HG02970 (cell line): ENCODE measurements around the gene SIL1.
"Not testable (repeated sequence)": the region's sequence is repeated elsewhere in the genome, so short reads cannot be mapped to it uniquely, and the experiment has no call there.

Source experiments
- ATAC-seq: cut with Tn5 transposase; IDR thresholded peaks from one replicate; pipeline ENCODE4 v1.9.1; 2021; ENCODE audit warnings: mild to moderate bottlenecking, moderate library complexity, moderate number of reproducible peaks; ENCODE audit not compliant: unreplicated experiment, low FRiP score

SIL1 gene

DNA sequence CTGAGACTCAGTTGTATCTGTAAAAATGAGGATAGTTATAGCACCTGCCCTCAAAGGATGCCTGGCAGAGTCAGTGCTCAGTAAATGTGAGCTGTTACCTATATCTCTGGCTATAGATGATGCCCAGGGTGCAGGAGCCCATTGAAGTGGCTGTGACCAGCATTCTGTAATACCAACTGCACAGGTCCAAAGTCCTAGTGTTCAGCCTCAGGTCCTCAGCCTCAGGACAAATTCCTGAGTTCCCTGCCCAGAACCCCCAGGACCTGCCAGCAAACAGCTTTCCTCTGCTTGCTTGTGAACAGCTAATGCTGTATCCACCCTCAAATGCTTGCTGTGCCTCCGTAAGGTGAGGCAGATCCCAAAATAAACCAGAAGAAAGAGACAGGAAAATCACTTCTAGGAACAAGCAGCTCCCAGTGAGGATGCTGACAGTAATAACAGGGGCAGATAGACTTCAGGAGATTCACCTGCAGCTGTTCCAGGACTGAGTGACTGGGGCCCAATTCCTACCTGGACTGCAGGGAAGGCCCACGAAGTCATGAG is 80.8 kb downstream of the SIL1 start:
- ATAC-seq = no peak

DNA sequence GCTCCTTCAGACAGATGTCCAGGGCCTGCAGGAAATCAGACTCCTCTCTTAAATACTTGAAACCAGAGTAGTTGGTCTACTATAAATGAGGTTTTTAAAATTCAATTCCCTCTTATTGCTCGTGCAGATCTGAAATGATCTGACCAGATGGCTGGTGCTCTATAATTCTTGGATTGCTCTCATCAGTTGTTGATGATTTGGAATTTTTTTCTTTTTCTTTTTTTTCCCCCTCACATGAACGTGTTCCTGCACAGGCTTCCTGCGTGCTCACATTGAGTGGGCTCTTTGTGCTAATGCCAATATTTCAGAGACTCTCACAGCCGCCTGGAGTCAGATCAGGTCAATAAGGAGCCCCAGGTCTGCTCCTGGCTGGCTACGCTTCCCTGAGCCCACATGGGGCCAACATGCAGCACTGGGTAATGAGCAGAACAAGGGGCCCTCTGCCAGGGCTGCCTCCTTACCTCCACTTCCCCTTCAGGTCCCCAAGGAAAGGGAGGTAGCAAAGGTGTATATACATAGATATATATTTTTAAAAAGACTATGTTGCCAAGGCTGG is 82.0 kb downstream of the SIL1 start:
- ATAC-seq = no peak

DNA sequence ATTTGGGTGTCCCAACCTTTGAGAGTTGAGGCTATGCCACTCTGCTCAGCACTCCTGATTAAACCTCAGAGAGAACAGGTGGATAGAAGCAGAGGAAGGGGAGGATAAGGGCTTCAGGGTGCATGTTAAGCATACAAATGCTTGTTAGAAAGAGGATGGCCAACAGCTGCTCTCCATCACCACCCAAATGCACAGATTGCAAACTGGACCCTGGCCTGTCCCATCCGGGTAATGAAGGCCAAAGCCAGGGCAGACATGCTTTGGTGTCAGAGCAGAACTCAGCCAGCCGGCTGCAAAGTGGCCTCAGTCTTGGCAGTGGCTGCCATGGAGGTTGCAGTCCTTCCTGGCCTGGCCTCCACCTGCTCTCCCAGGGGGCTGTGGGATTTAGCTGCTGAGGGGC is 84.3 kb downstream of the SIL1 start:
- no peak for ATAC-seq

DNA sequence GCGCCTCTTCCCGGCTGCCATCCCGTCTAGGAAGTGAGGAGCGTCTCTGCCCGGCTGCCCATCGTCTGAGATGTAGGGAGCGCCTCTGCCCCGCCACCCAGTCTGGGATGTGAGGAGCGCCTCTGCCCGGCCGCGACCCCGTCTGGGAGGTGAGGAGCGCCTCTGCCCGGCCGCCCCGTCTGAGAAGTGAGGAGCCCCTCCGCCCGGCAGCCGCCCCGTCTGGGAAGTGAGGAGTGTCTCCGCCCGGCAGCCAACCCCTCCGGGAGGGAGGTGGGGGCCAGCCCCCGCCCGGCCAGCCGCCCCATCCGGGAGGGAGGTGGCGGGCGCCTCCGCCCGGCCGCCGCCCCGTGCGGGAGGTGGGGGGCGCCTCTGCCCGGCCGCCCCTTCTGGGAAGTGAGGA is 85.8 kb downstream of the SIL1 start:
- not testable (repeated sequence) for ATAC-seq

DNA sequence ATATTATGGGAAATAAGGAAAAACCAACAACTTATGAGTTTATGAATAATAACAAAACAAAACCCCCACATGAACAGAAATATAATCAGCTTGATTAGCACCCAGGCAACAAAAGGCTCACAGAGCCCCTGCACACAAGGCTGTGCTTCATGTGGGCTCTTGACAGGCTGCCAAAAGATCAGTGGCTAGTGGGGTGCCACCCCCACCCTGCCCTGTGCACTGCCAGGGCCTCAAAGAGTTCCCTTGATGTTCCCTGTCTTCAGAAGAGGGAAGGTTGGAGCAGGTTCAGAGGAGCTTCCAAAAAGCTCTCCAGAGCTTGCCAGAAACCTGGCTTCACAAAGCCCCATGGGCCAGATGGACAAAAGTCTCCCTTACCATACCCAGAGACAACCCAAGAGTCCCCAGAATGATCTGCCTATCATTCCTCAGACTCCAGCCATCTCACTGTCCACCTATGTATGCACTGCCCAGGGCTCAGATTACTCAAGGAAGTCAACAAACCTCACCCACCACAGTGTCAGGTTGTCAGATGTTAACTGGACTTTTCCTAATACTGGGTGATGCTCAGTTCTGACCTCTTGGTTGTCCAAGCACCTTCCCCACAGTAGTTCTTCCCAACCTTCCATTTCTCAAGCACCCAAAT is 87.5 kb downstream of the SIL1 start:
- no peak for ATAC-seq

DNA sequence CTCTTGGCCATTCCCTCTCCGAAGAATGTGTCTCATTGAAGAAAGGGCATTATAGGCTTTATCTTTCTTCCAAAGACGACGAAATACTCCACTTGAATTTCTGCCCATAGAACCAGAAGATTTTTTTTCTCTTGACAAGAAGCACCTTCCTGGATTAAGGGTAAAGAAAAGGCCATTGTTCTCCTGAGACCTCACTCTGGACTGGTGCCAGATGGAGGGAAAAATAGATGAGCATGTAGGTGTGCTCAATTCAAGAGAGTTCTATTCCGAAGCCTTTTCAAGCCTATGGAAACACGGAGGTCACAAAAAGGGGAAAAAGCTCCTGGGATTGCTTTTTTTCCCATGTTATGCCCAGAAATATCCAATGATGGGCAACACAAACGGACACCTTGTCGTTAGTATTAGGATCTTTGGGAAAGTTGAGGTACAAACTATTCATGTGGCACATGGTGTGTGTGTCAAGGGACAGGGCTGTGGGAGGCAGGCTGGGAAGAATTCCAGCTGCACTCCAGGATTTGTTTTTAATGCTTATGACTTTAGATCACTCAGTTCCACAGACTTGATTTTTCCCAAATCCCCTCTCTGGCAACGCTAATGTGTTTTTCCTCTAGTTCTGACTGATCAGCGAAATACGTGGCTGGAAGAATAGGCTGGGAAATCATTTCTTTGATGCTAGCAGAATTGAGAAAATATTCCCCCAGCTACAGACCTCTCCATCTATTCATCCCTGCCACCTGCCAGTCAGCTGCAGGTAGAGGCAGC is 89.9 kb downstream of the SIL1 start:
- ATAC-seq = no peak

DNA sequence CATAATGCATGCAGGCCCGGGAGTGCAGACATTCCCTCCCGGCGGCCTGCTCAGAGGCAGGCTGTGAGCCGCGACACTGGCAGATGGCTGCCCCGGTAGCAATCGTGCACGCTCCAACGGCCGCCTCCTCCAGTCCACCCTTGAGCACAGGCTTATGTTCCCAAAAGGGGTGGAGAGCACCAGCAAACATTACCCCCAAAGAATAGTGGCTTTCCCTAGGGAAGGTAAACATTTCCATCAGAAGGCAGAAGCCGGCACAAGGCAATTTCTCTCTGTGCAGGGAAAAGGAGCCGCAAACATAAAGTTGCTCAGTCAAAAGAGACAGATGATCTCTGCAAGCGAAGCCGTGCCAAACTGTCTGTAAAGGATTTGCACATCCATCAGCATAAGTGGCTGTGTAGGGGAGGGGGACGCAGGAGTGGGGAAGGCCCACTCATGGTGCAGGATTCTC is 92.5 kb downstream of the SIL1 start:
- no peak for ATAC-seq

DNA sequence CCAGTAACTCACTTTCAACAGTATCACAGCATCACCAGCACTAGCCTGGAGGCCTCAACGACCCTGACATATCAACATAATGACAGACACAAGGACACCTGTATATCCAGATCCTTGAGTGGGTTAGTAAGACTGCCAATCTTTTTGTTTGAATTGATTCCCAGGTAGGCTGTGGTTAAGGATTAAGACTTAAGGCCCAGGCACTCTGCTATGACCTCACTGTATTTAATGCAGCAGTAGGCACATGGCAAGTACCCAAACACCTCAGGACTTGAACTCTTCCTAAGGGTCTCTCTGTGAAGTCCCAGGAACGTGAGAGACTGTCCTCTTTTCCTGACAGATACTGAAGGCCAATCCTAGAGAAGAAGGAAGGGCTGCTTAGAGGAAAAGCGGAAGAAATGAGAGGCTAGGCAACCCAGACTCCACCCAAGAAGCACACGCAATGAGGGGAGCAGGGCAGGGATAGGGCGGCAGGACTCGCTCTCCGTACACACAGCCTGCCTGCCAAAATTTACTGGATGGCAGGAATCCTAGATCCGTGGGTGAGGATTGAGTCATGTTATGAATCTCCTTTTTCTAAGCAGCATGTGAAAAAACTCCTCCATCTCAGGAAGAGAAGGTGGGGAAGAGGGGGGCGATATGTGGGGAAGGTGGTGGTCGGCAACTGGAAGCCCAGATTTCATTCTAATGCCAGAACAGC is 93.4 kb downstream of the SIL1 start:
- ATAC-seq = no peak

DNA sequence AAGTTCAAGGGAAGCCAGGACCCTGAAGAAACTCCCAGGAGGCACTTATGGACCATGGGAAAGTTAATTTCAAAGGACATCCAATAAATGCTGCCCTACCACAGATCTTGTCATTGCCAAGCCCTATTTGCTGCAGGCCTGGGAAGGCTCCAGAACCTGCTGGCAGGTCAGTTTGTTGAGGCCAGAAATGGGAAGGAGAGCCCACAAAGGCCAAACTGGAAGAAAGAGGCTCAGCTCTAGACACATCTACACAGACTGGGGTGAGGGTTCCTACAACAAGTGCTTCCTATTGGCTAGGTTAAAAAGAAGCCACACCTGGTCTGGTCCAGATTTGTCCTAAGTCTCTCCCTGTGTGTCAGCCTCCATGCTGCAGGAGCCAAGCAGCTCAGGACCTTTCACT is 94.4 kb downstream of the SIL1 start:
- ATAC-seq = no peak

DNA sequence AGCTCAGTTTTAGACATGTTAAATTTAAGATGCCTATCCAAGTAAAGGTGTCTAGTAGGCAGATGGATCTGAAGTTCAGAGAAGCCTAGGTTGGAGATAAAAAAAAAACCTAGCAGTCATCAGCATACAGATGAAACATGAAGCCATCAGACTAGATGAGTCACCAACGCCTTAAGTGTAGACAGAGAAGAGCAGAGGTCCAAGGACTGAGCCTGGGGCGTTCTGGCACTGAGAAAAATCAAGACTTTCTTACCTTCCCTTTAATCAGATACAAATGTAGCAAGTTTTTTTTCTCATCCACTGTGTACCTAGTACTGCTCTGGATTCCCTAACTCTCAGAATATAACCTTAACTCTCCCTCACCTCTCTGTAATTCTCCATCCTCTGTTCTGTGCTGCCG is 97.3 kb downstream of the SIL1 start:
- no peak for ATAC-seq

DNA sequence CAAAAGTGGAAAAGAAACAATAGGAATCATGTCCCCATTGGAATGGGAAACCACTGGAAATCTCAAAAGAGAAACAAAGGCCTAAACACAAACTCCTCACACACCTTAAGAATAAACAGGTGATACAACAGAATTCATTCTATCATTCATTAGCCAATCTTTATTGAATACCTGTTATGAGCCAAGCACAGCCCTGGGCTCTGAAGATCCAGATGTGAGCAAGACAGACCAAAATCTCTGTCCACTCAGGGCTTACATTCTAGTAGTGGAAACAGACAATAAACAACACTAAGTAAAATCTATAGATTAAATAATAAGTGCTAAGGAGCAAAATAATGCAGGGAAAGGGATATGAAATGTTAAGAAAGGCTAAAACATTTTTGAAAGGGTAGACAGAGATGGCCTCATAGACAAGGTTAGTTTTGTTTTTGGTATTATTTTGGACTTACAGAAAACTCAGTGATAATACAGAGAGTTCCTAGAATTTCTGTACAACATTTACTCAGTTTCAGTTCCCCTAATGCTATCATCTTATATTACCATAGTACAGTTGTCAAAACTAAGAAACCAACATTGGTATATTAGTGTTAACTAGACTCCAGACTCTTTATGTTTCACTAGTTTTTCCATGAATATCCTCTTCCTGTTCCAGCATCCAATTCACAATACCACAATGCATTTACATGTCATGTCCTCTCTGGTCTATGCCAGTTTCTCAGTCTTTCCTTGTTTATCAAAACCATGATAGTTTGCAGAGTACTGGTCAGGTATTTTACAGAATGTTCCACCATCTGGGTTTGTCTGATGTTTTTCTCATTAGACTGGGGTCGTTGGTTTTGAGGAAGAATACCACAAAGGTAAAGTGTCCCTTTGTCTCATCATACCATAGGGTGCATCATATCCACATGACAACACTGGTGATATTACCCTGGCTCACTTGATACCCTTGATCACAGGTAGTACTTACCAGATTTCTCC is 103.7 kb downstream of the SIL1 start:
- peak; percentile 70 for ATAC-seq

DNA sequence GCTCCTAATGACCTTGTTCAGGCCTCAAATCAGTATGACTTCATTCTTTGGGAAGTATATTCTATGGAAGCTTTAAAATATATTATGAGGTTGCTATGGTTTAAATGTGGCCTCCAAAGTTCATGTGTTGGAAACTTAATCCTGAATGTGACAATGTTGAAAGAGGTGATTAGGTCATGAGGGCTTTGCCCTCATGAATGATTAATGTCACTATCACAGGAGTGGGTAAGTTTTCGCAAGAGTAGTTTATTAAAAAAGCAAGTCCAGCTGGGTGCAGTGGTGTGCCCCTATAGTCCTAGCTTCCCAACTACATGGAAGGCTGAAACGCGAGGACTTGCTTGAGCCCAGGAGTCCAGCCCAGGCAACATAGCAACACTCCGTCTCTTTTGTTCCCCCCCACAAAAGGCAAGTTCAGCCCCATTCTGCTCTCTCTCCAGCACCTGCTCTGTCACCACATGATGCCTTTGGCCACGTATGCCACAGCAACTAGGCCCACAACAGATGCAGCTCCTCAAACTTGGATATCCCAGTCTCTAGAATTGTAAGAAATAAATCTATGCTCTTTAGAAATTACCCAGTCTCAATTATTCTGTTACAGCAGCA is 105.3 kb downstream of the SIL1 start:
- no peak for ATAC-seq

DNA sequence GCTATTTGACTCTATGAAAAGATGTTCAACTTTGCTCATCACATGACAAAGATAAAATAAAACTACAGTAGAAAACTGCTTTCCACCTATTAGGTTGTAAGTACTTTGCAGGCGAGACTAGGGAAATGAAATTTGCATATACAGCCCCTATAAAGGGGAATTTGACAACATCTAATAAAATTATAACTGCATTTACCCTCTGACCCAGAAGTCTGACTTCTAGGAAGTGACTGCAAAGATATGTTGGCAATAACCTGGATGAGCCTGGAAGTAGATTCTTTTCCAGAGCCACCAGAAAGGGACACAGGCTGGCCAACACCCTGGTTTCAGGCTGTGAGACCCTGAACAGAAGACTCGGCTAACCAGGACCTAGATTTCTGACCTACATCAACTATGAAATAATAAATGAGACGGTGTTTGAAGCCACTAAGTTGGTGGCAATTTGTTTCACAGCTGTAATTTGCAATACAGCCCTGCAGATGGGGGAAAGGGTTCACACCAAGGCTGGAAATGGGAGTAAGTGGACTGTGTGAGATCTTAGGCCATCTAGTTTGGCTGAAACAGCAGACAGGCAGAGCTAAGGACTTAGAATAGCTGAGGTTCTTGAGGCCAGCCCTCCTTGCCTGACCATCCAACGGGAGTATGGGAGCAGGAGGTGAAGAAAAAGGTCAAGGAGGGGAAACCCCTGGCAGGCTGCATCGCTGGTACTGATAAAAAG is 106.6 kb downstream of the SIL1 start:
- no peak for ATAC-seq

DNA sequence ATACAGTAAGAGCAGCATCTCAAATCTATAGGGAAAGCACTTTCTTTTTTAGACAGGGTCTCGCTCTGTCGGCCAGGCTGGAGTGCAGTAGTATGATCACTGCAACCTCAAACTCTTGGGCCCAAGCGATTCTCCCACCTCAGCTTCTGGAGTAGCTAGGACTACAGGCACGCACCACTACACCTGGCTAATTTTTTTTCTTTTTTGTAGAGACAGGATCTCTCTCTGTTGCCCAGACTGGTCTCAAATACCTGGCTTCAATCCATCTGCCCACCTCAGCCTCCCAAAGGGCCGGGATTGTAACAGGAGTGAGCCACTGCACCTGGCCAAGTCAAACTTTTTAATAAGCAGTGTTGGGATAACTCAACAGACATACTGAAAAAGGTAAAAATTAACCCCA is 107.6 kb downstream of the SIL1 start:
- ATAC-seq = no peak

DNA sequence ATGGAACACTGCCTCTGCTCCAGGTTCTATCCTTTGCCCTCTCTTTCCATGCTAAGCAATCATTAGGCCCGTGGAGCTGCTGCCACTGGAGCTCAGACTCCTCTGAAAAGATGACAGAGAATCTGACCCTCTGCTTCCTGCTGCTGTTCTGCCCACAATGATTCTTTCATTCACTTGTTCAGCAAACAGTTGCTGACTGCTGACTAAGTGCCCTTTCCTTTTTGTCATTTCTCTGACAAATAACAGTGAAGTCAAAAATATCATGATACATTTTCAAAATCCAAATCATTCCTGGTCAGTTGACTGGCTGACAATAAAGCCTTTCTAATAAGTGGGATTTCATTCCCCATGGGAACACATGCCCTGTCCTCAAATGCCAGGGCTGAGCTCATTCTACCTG is 110.1 kb downstream of the SIL1 start:
- ATAC-seq = no peak

DNA sequence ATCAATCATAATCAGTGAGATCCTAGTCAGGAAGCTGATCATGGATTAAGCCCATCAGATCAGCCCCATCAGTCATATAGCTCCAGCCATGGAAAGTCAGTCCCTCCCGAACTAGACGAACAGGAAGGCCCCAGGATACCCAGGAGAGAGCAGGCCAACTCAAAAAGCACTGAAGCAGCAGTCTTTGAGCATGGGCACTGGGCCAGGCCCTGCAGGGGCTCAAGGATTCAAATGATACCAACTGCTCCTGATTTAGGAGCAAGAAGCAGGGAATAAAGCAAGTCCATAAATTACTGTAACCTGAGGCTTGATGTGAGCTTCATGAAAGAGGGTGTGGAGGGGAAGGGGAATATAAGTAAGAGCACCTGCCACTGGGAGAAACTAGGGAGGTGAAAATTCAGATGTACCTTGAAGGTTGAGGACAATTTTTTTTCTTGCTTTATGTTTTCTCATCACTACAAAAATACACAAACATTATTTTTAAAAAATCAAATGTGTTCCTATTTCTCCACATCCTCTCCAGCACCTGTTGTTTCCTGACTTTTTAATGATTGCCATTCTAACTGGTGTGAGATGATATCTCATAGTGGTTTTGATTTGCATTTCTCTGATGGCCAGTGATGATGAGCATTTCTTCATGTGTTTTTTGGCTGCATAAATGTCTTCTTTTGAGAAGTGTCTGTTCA is 115.2 kb downstream of the SIL1 start:
- no peak for ATAC-seq

DNA sequence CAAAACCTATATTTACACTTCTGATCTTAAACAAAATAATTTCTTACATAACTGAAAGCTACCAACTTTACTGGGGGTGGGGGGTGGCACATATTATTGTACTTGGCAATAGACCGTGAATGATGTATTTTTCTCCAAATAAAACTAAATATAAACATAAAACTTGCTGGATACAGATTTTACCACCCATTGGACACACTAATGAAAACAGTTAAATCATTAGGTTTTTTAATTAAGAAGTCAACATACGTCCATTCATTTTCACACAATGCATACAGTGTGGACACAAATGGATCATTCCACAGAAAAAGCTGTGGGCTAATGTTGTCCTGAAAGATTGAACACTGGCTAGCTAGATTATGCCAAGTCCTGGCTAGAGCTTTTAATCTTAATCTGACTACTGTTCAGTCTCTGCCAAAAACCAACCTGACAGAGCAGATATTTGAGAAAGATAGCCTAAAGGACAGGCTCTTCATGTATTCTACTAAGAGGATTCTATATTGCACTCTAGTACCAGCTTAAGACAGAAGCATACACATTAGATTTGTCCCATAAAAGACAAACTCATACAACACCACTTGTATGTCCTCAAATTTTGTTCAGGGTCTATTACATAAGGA is 118.1 kb downstream of the SIL1 start:
- ATAC-seq = no peak
